Body of pancreas (tissue), 4 donors: ENCODE data around the gene CPXM2.

Source experiments
- POLR2A ChIP-seq, 3 donors: fragments of 450-650 bp; IDR thresholded peaks; one replicate each; pipeline ENCODE4 v1.6.1; 2016; ENCODE audit warnings: antibody characterized with exemption in 3 of 3, mild to moderate bottlenecking in 2 of 3
- TF ChIP-seq, protein P1 (sequence below), 7 experiments: fragments of 450-650 bp in 4 of 7; fragments of 200-600 bp in 3 of 7; sonication (generic) in 3 of 7; IDR thresholded peaks; one replicate each; pipeline ENCODE4 v1.5.1; 2016 to 2019; ENCODE audit warnings: antibody characterized with exemption in 7 of 7

- TF ChIP-seq, protein P1, sequence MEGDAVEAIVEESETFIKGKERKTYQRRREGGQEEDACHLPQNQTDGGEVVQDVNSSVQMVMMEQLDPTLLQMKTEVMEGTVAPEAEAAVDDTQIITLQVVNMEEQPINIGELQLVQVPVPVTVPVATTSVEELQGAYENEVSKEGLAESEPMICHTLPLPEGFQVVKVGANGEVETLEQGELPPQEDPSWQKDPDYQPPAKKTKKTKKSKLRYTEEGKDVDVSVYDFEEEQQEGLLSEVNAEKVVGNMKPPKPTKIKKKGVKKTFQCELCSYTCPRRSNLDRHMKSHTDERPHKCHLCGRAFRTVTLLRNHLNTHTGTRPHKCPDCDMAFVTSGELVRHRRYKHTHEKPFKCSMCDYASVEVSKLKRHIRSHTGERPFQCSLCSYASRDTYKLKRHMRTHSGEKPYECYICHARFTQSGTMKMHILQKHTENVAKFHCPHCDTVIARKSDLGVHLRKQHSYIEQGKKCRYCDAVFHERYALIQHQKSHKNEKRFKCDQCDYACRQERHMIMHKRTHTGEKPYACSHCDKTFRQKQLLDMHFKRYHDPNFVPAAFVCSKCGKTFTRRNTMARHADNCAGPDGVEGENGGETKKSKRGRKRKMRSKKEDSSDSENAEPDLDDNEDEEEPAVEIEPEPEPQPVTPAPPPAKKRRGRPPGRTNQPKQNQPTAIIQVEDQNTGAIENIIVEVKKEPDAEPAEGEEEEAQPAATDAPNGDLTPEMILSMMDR (IDR thresholded peaks at IDR 0.05), result no peak
- no peak for TF ChIP-seq POLR2A (IDR thresholded peaks at IDR 0.05)
Observed at GRCh38 chr10:123706236-123706635, 185.4 kb downstream of the CPXM2 start.
